ACC112 (cell line): ENCODE data around the gene METAP2.

Source experiments
- H2AFZ ChIP-seq: fragments of 200-600 bp; sonication (generic); one replicate; pipeline ENCODE4 v1.6.0; 2017; ENCODE audit warnings: antibody characterized with exemption, low read length; ENCODE audit not compliant: unreplicated experiment
- H3K27ac ChIP-seq: fragments of 200-600 bp; sonication (generic); 2 replicates; pipeline ENCODE4 v1.5.1; 2014; ENCODE audit warnings: low read depth, mild to moderate bottlenecking, antibody characterized with exemption, low read length, moderate library complexity
- H3K27me3 ChIP-seq: fragments of 200-600 bp; sonication (generic); 2 replicates; pipeline ENCODE4 v1.6.1; 2014; ENCODE audit warnings: mild to moderate bottlenecking, antibody characterized with exemption, low read length, moderate library complexity, mixed read lengths; ENCODE audit not compliant: insufficient read depth
- H3K36me3 ChIP-seq: fragments of 200-600 bp; sonication (generic); 2 replicates; pipeline ENCODE4 v1.6.1; 2016; ENCODE audit warnings: mild to moderate bottlenecking, antibody characterized with exemption, low read length, moderate library complexity, mixed read lengths; ENCODE audit not compliant: insufficient read depth
- H3K4me1 ChIP-seq: fragments of 200-600 bp; sonication (generic); one replicate; pipeline ENCODE4 v1.6.1; 2016; ENCODE audit warnings: low read length, mixed read lengths; ENCODE audit not compliant: insufficient read depth, unreplicated experiment, control insufficient read depth
- H3K4me3 ChIP-seq: fragments of 200-600 bp; sonication (generic); 2 replicates; pipeline ENCODE4 v1.5.1; 2014; ENCODE audit warnings: mild to moderate bottlenecking, low read depth, low read length
- H3K79me2 ChIP-seq: fragments of 200-600 bp; sonication (generic); one replicate; pipeline ENCODE4 v1.6.0; 2016; ENCODE audit warnings: low read length; ENCODE audit not compliant: control insufficient read depth, unreplicated experiment, insufficient read depth

Gene METAP2

DNA sequence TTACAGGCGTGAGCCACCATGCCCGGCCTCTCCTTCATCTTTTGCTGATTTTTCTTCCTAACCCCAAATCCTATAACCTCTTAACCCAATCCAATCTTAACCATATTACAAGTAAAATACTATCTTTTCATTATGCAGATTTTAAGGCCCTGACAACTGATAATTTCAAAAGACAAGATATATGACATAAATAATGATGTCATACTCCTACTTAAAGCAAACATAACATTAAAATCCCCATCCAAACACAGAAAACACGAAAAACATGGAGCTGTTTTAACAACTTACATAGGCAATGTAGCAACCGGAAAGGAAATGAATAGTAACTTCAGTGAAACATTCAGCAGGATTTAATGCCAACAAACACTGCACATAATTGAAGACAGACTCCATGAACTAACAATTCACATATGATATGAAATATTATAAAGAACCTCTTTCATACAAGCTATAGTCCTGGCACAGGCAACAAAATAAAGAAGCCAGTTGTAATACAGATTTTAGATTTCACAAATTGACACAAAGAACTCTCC lies 55.8 kb downstream of the METAP2 start:
- H3K27ac ChIP-seq, result no peak overlapping the region
- no peaks in the 10 kb centered on the region for H3K27me3 ChIP-seq
- H3K79me2 ChIP-seq, result no peaks in the 10 kb centered on the region
- no peak overlapping the region for H2AFZ ChIP-seq
- no peak overlapping the region for H3K4me3 ChIP-seq
- no peaks in the 10 kb centered on the region for H3K4me1 ChIP-seq
- no peaks in the 10 kb centered on the region for H3K36me3 ChIP-seq

DNA sequence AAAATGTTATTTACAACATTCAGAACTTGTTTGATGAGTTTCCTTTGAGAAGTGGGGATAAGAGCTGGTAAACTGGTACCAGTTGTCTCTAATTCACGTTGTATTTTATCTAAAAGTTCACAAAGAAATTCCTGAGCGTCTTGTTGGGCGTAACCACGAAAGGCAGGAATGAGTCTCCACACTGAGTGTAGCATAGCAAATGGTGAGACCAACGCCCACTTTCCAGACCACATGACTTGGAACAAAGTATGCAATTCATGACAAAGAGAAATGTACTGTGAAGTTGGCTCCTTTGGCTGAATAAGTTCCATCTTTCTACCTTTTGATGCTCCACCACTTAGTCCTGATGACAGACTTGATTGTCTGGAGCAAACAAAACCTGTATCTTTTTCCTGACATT lies 58.9 kb downstream of the METAP2 start:
- no peak overlapping the region for H3K27ac ChIP-seq
- H3K4me3 ChIP-seq, result no peak overlapping the region
- no peaks in the 10 kb centered on the region for H3K4me1 ChIP-seq
- H2AFZ ChIP-seq, result peak overlapping the region; percentile 30
- no peaks in the 10 kb centered on the region for H3K27me3 ChIP-seq
- H3K36me3 ChIP-seq, result no peaks in the 10 kb centered on the region
- no peaks in the 10 kb centered on the region for H3K79me2 ChIP-seq

DNA sequence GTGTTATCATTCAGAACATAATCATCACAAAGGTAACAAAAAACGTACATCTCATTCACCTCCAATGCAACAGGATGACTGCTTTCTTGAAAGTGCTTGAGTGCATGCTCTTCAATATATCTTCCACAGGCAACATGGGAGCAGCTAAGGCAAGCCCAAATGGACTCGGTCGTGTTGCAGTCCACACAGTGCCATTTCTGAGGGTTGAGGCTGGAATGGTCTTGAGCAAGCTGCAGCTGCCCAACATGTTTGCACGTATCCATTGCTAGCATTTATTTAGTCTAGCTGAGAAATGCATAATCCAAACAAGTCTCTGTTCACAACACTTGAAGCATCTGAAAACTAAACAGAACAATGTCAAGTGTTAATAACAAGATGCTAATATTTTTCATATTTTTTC lies 60.0 kb downstream of the METAP2 start:
- H2AFZ ChIP-seq, result no peak overlapping the region

DNA sequence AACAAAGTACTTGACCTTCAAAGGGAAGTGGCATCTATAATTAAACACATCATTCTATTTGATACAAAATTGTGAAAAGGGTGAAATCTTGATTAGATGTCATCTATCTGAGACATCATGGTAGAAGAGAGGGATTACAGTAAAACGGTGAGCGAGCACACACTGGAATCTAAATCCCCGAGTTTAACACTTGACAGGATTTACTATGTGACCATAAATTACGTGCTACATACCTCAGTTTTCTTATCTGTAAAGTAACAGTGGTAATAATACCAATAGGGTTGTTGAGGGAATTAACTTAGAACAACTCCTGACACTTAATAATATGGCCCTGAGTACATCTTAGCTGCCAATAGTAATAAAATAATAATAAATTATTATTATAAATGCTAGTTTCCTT lies 64.1 kb downstream of the METAP2 start:
- Histone ChIP-seq H3K27me3 (no peaks in the 10 kb centered on the region), H3K4me1 (no peaks in the 10 kb centered on the region), H3K4me3 (no peak overlapping the region), H3K36me3 (no peaks in the 10 kb centered on the region), H2AFZ (no peak overlapping the region), H3K27ac (no peak overlapping the region), H3K79me2 (no peaks in the 10 kb centered on the region)

More for the DNA sequence above, 60.0 kb downstream of the METAP2 start:
- Histone ChIP-seq H3K27ac (no peak overlapping the region), H3K4me1 (no peaks in the 10 kb centered on the region), H3K79me2 (no peaks in the 10 kb centered on the region), H3K27me3 (no peaks in the 10 kb centered on the region), H3K36me3 (no peaks in the 10 kb centered on the region), H3K4me3 (no peak overlapping the region)

DNA sequence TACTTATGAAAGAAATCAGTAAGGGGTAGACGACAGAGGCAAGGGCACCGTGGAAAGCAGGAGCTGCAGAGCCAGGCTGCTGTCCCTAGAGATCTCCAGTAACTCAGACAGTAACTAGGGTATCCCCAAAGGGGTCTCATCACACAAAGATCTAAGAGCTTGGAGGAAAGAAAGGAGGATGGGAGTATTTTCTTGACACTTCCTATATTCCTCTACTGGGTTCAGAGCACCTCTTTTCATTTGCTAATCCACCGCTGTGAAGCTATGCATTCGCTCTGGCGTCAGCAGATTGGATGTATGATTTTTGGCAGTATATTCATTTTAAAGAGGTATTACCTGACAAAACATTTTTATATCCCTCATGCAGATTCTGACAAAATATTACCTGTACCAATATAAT lies 64.7 kb downstream of the METAP2 start:
- no peak overlapping the region for H3K27ac ChIP-seq
- no peak overlapping the region for H3K4me3 ChIP-seq
- no peaks in the 10 kb centered on the region for H3K79me2 ChIP-seq
- H2AFZ ChIP-seq, result no peak overlapping the region
- no peaks in the 10 kb centered on the region for H3K4me1 ChIP-seq
- H3K36me3 ChIP-seq, result no peaks in the 10 kb centered on the region
- H3K27me3 ChIP-seq, result no peaks in the 10 kb centered on the region

DNA sequence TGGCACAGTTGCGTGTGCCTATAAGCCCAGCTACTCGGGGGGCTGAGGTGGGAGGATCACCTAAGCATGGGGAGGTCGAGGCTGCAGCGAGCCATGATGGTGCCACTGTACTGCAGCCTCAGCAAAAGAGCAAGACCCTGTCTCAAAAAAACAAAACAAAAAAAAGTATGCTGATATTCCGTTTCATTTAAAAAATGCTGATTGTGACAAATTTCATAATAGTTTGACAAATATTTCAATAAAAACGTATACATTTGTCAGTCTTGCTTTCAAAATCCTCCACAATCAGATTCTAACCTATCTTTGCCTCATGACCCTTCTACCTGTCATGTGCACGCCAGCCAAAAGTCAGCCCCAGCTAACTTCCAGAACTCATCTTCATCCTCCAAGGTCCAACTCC lies 67.5 kb downstream of the METAP2 start:
- Histone ChIP-seq H3K4me3 (no peak overlapping the region), H3K27me3 (peaks cover 2% of the 10 kb centered on the region; the same call in 1 of the 2 replicates), H3K36me3 (no peaks in the 10 kb centered on the region), H3K4me1 (no peaks in the 10 kb centered on the region), H2AFZ (no peak overlapping the region), H3K27ac (no peak overlapping the region), H3K79me2 (no peaks in the 10 kb centered on the region)

DNA sequence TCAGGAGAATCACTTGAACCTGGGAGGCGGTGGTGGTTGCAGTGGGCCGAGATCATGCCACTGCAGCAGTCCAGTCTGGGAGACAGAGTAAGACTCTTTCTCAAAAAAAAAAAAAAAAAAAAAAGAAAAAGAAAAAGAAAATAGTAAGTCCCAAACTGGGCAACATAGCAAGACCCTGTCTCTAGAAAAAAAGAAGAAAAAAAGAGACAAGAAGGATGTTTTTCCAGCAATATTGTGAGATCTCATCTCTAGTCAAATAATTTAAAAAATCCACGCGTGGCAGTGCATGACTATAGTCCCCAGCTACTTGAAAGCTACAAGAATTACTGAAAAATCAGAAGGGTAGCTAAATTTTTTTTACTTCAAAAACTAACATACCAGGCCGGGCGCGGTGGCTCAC lies 69.4 kb downstream of the METAP2 start:
- no peak overlapping the region for H3K4me3 ChIP-seq
- no peak overlapping the region for H2AFZ ChIP-seq
- peaks cover 20% of the 10 kb centered on the region for H3K27me3 ChIP-seq
- H3K79me2 ChIP-seq, result no peaks in the 10 kb centered on the region
- H3K4me1 ChIP-seq, result no peaks in the 10 kb centered on the region
- no peak overlapping the region for H3K27ac ChIP-seq
- H3K36me3 ChIP-seq, result no peaks in the 10 kb centered on the region

DNA sequence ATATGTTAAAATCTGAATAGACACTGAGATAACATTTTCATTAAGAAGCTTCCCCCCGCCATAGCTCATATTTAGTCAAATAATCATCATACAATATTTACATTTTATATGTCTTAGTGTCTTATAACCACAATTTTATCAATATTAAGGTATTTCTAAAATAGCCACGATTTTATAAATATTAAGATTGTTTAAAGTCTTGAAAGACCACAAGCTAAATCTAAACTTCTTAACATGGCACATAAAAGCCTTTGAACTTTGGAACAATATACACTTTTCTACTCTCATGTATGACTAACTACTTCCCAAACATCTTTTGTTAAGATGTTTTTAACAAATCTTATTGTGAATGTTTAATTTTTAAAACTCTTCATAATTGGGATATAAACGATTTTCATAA lies 70.8 kb downstream of the METAP2 start:
- Histone ChIP-seq H3K27me3 (peaks cover 35% of the 10 kb centered on the region), H3K4me1 (no peaks in the 10 kb centered on the region), H3K4me3 (no peak overlapping the region), H2AFZ (no peak overlapping the region), H3K79me2 (no peaks in the 10 kb centered on the region), H3K36me3 (peaks cover 4% of the 10 kb centered on the region; the same call in 1 of the 2 replicates), H3K27ac (no peak overlapping the region)

DNA sequence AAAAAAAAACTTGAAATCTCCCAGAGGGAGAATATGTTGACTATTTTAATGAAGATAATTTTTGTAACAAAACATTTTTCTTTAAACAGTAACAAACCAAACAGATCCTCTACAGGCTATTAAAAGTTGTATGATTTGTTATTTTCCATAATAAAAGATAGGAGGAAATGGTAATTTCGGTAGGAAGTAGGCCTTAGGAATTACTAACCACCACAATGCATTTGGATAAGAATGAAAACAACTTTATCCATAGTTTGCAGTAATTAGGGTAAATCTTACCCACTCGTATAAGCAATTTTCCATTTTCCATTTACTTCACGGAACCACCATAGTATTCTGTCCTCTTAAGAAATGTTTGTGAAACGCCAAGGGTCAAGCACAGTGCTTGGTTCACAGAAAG lies 71.4 kb downstream of the METAP2 start:
- H3K27me3 ChIP-seq, result peaks cover 36% of the 10 kb centered on the region
- H3K79me2 ChIP-seq, result no peaks in the 10 kb centered on the region
- H3K4me3 ChIP-seq, result no peak overlapping the region
- no peak overlapping the region for H2AFZ ChIP-seq
- no peak overlapping the region for H3K27ac ChIP-seq
- H3K36me3 ChIP-seq, result peaks cover 4% of the 10 kb centered on the region; the same call in 1 of the 2 replicates
- no peaks in the 10 kb centered on the region for H3K4me1 ChIP-seq

DNA sequence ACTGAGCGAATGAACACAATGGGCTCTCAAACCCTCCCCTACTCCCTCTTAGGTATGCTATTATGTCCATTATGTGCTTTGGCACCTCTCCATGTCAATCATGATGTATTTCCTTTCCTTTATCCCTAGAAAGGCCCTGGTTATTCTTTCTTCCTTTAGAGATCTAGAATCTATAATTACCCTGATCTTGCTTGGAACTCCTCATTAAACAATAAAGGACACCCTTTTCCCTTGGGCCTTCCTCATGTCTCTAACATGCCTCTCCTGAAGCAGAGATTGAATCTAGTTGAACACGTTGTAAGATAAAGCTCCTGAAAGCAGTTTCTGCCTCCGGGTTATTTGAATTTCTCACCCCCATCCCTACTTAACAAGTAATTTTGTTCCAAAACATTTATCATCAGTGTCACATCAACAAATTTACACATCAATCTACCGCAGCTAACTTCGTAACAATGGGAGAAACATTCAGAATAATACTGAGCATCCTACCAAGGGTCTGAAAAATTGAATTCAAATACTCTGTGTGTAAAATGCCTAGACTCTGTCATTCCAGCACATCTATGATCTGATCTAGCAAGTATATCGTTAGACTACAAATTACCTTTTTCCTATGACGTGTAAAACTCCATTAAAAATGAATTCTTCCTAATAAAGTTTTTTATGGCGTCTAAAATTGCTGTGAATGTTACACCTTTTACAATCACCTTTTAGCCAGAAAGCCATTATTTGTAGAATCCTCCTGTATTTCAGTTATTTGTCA lies 72.0 kb downstream of the METAP2 start:
- H3K36me3 ChIP-seq, result peaks cover 4% of the 10 kb centered on the region; the same call in 1 of the 2 replicates
- no peaks in the 10 kb centered on the region for H3K4me1 ChIP-seq
- no peaks in the 10 kb centered on the region for H3K79me2 ChIP-seq
- H2AFZ ChIP-seq, result no peak overlapping the region
- no peak overlapping the region for H3K4me3 ChIP-seq
- H3K27me3 ChIP-seq, result peaks cover 40% of the 10 kb centered on the region
- H3K27ac ChIP-seq, result no peak overlapping the region

DNA sequence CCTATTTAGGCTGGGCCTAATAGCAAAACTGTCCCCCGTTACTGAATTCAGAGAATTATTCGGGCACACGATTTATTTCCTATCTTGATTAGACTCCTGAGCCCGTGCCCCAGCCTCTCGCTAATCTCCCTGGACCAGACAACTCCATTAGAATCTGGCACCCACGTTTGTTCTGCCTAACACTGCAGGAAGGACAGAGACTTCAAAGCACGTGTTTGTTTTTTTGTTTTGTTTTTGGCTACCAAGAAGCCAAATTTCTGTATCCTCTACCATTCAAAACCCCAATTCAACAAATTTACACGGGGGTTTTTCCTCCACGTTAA lies 72.5 kb downstream of the METAP2 start:
- H3K4me1 ChIP-seq, result no peaks in the 10 kb centered on the region
- no peaks in the 10 kb centered on the region for H3K79me2 ChIP-seq
- peaks cover 4% of the 10 kb centered on the region; the same call in 1 of the 2 replicates for H3K36me3 ChIP-seq
- H3K27ac ChIP-seq, result no peak overlapping the region
- H3K4me3 ChIP-seq, result no peak overlapping the region
- peaks cover 45% of the 10 kb centered on the region for H3K27me3 ChIP-seq
- no peak overlapping the region for H2AFZ ChIP-seq
